Pancreas (tissue), 10 donors: Measurements from ENCODE around the gene PTPRU. TPM values are rescaled to one million over a fixed set of nuclear protein-coding genes. Genes with fewer than 3 reads are reported as not detected.
"Not testable (repeated sequence)": the region's sequence is repeated elsewhere in the genome, so short reads cannot be mapped to it uniquely, and the experiment has no call there.

Experiments used
- ATAC-seq, 4 donors: fragments of 200-7000 bp; cut with Tn5 transposase; one replicate each; pipeline versions ENCODE4 v1.8.0 to v1.9.1; 2020; ENCODE audit warnings: mild to moderate bottlenecking in 4 of 4, moderate library complexity in 4 of 4
- DNase-seq, 6 donors: peaks; one replicate each; pipeline ENCODE4 v3.0.0-alpha.2; 2020
- FAIRE-seq: peaks from 2 replicates; lab custom pipeline; 2012; peaks lifted over from hg19 to GRCh38; lab: Jason Lieb, UNC
- H3K27ac ChIP-seq, 4 donors: fragments of 200-600 bp; sonication (generic); 1 replicate in 3 of 4; 2 replicates in 1 of 4; pipeline versions ENCODE4 v1.5.0 to v1.8.0; 2020
- H3K27me3 ChIP-seq, 4 donors: fragments of 200-600 bp; one replicate each; pipeline ENCODE4 v1.8.0; 2021
- H3K36me3 ChIP-seq, 3 donors: fragments of 200-600 bp; sonication (generic) in 1 of 3; one replicate each; pipeline versions ENCODE4 v1.5.0 to v1.8.0; 2020 to 2021
- H3K4me1 ChIP-seq, 3 donors: fragments of 200-600 bp; one replicate each; pipeline ENCODE4 v1.8.0; 2021
- H3K4me3 ChIP-seq, 4 donors: fragments of 200-600 bp; sonication (generic) in 2 of 4; one replicate each; pipeline versions ENCODE4 v1.5.0 to v1.8.0; 2020 to 2021
- H3K9me3 ChIP-seq, 4 donors: fragments of 200-600 bp; one replicate each; pipeline ENCODE4 v1.8.0; 2021
- CTCF ChIP-seq, 4 donors: fragments of 200-600 bp; sonication (generic) in 3 of 4; IDR thresholded peaks; one replicate each; pipeline versions ENCODE4 v1.5.0 to v1.8.0; 2021; ENCODE audit warnings: antibody characterized with exemption in 4 of 4
- WGBS, 2 donors: extraction: QIAGEN DNeasy Blood & Tissue Kit; methylation state at CpG; one replicate each; pipeline ENCODE4 v1.1.7; 2013; 5-methylcytosine and 5-hydroxymethylcytosine counted together
- intact Hi-C, 3 donors: fragments of 100-400 bp; cut with DNase I; formaldehyde crosslinking; loops; one replicate each; pipeline versions ENCODE4 v1.11.1 to v1.14.2; 2022
- polyA plus RNA-seq, 2 donors: library from polyadenylated mRNA; stranded (reverse); fragments of 200-250 nt; gene quantifications; one replicate each; pipeline ENCODE4 v1.2.3, GENCODE V29; 2013
- total RNA-seq, 6 donors: library from RNA; stranded (reverse); fragmentation: NEBNext Ultra II Directional in 4 of 6; extraction: Animal tissue kit (Norgen Biotek cat#: 25700) in 4 of 6; gene quantifications; one replicate each; pipeline versions ENCODE4 v1.2.1 to v1.2.4, GENCODE V29; 2021 to 2023
- donor health status: healthy with polysubstance abuse.
- donor health status: DM: no; HTN: no; CAD: no; lungs with moderate emphysema.
- donor health status: DM: no; HTN: no; CAD: no.
- donor health status: control.
- donor health status: control.
- donor health status: Bipolar disorder and iron deficiency.
- donor health status: DM: yes; HTN: yes; CAD: no.
- donor health status: DM: no; HTN: no; CAD: no.
- donor health status: DM: no; HTN: no; CAD: no.
- donor health status: DM: yes; HTN: yes; CAD: no.

Gene PTPRU
- total and polyA plus RNA-seq, 8 donors, result 12.3 to 20.9 (median 15.2) TPM

- no peaks in the 10 kb centered on the region for H3K27me3 ChIP-seq
- H3K9me3 ChIP-seq, result no peaks in the 10 kb centered on the region
- no peak overlapping the region for H3K27ac ChIP-seq
- no peak overlapping the region for H3K4me3 ChIP-seq
- DNase-seq, result no peak
- no peak for TF ChIP-seq CTCF (IDR thresholded peaks at IDR 0.05)
- no peaks in the 10 kb centered on the region for H3K36me3 ChIP-seq
- WGBS, 2 donors, result 52% methylated on average over 1 of the region's 1 CpG
- intact Hi-C loops, result loop anchor here in 1 of 3 donors (10.0 kb wide), 1 partner anchor 1140 kb away; no protein-coding TSS in a partner anchor
- no peak for FAIRE-seq
- H3K4me1 ChIP-seq, result peaks cover 0 to 8% (median 7%) of the 10 kb centered on the region in 3 donors
- ATAC-seq, result no peak
Observed at GRCh38 chr1:29234471-29234870, 1.9 kb upstream of the PTPRU start.

GRCh38 chr1:29234881-29235280 lies 1.4 kb upstream of the PTPRU start:
- not testable (repeated sequence) for DNase-seq, H3K4me1 ChIP-seq, H3K27ac ChIP-seq, FAIRE-seq, H3K36me3 ChIP-seq, ATAC-seq, H3K9me3 ChIP-seq, H3K27me3 ChIP-seq, H3K4me3 ChIP-seq
- intact Hi-C loops, result loop anchor here in 1 of 3 donors (5.0 to 10.0 kb wide), 2 partner anchors 1140 to 1477 kb away; no protein-coding TSS in a partner anchor
- WGBS, 2 donors, result 65 to 76% methylated on average over 9 of the region's 9 CpGs

GRCh38 chr1:29236712-29237128 lies 398 bp downstream of the PTPRU start:
- Histone ChIP-seq H3K27me3 (no peaks in the 10 kb centered on the region), H3K9me3 (no peaks in the 10 kb centered on the region), H3K27ac (peak overlapping the region in 3 of 4 donors; percentile 31 to 58 (median 48)), H3K4me3 (peak overlapping the region; percentile 43 to 72 (median 62)), H3K4me1 (no peaks in the 10 kb centered on the region), H3K36me3 (no peaks in the 10 kb centered on the region)
- 0% methylated on average over 30 of the region's 30 CpGs for WGBS, 2 donors
- ATAC-seq (peak in 3 of 4 donors; percentile 3 to 37 (median 37)), DNase-seq (peak in 1 of 6 donors; percentile 82), FAIRE-seq (no peak)
- no peak for TF ChIP-seq CTCF (IDR thresholded peaks at IDR 0.05)
- intact Hi-C loops, result loop anchor here in 1 of 3 donors (5.0 to 10.0 kb wide), 2 partner anchors 1138 to 1476 kb away; no protein-coding TSS in a partner anchor

DNA sequence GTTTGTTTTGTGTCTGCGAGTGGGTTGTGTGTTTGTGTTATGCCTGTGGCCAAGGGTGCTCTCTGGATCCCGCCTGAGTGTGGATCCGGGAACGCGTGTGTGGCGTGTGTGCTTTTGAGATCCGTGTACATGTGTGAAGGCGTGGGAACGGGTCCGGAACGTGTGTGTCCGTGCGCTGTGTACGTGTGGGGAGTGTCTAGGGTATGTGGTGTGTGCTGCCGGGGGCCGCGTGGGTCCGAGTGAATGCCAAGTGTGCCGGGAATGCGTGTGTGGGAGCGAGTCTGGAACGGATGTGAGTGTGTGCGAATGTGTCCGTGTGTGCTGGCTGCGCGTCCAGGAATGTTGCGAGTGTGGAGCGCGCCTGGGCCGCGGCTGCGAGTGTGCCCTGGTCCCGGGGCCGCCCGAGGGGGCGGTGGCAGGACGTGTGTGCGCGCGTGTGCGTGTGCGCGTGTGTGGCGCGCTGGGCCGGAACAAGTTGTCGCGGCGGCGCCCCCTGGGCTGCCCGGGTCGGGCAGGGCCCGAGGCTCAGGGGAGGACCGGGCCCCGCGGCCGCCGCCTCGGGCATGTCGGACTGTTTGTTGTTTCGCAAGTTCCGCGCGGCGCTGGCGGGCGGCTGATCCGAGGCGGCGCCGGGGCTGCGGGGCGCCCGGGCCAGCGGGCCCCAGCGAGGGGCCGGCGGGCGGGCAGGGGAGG lies 953 bp downstream of the PTPRU start:
- peak in 5 of 6 donors; percentile 56 to 83 (median 67) for DNase-seq
- Histone ChIP-seq H3K9me3 (no peaks in the 10 kb centered on the region), H3K27me3 (no peaks in the 10 kb centered on the region), H3K27ac (peak overlapping the region; percentile 5 to 58 (median 46)), H3K4me3 (peak overlapping the region; percentile 43 to 72 (median 62)), H3K4me1 (no peaks in the 10 kb centered on the region), H3K36me3 (no peaks in the 10 kb centered on the region)
- TF ChIP-seq CTCF (IDR thresholded peaks at IDR 0.05), result no peak
- peak; percentile 49 to 60 (median 54) for ATAC-seq
- FAIRE-seq, result no peak
- intact Hi-C loops, result loop anchor here in 1 of 3 donors (5.0 to 10.0 kb wide), 2 partner anchors 1138 to 1475 kb away; no protein-coding TSS in a partner anchor
- 0 to 1% methylated on average over 63 to 79 of the region's 79 CpGs for WGBS, 2 donors

DNA sequence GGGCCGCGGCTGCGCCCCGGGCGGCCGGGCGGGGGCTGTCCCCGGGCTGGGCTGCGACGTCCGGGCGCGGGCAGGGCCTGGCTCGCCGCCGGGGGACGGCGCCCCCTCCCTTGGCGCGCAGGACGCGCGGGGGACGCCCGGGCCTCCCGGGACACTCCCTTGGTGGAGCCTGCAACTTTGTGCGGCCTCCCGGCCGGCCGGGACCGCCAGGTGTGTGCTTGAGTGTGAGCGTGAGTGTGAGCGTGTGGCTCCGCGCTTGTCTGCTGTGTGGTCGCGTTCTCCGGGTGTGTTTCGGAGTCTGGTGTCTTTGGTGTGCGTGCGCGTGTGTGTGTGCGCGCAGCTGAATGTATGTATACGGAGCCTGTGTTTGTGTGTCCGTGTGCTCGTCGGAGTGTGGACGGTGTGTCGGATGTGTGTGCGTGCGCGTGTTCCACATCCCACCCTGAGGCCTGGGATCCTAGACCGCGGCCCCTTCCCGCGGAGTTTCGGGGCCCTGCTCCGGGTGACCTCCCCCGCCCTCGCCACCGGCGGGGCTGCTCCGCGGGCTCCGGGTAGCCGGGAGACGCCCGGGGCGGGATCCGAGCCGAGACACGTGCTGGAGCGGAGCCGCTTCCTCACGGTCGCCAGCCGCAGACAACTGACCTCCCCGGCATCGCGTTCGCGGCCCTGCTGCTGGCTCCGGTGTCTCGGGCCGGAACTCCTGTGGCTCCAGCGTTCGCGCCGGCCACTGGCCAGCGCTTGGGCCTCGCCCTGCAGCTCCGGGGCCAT lies 1.7 kb downstream of the PTPRU start:
- TF ChIP-seq CTCF (IDR thresholded peaks at IDR 0.05), result no peak
- WGBS, 2 donors, result 3 to 5% methylated on average over 62 to 93 of the region's 93 CpGs
- Histone ChIP-seq H3K27ac (peak overlapping the region; percentile 22 to 55 (median 36)), H3K9me3 (no peaks in the 10 kb centered on the region), H3K27me3 (no peaks in the 10 kb centered on the region), H3K4me1 (no peaks in the 10 kb centered on the region), H3K36me3 (no peaks in the 10 kb centered on the region), H3K4me3 (peak overlapping the region; percentile 30 to 72 (median 56))
- ATAC-seq, result peak; percentile 9 to 54 (median 34)
- intact Hi-C loops, result loop anchor here in 1 of 3 donors (5.0 to 10.0 kb wide), 2 partner anchors 1137 to 1474 kb away; no protein-coding TSS in a partner anchor
- no peak for FAIRE-seq
- DNase-seq, result peak in 5 of 6 donors; percentile 25 to 80 (median 58)
